Measurements from ENCODE around the gene PANK4. TPM values are rescaled to one million over a fixed set of nuclear protein-coding genes. Genes with fewer than 3 reads are reported as not detected.

Gene PANK4
- total and polyA plus RNA-seq, 2 donors (not counting 3 experiments of a cell fraction or from before 2014, with no cell fraction given) = 22.1 to 34.0 TPM

- peaks cover 6% of the 10 kb centered on the region for H3K4me1 ChIP-seq (ENCODE audit: control insufficient read depth, extremely low read depth, insufficient read depth, low read length)
- H3K9ac ChIP-seq (replicated peaks; ENCODE audit: extremely low read depth, insufficient read depth, low read length) = no peak overlapping the region
- ChIA-PET POLR2A (no interaction called here), CTCF (interaction anchor here (1.0 to 2.8 kb wide), 7 partner anchors 10 to 146 kb away, joined by 3 to 14 read pairs (median 5); partner anchors contain the start of genes PANK4 and PRXL2B)
- H3K9me1 ChIP-seq (replicated peaks; ENCODE audit: control insufficient read depth, extremely low read depth, insufficient read depth, low read length) = no peaks in the 10 kb centered on the region
- H3K36me3 ChIP-seq (ENCODE audit: control insufficient read depth in 2 of 2, extremely low read depth in 1 of 2, insufficient read depth in 2 of 2, low read length in 2 of 2) = peaks cover 0 to 9% of the 10 kb centered on the region in 2 experiments
- FAIRE-seq (no peak), DNase-seq (ENCODE audit: low read depth, low spot score) (no peak)
- no peak overlapping the region for H3K4me3 ChIP-seq (replicated peaks in 1 of 3; ENCODE audit: insufficient read depth in 1 of 3, low read depth in 1 of 3, low read length in 3 of 3)
- H3K27ac ChIP-seq (ENCODE audit: insufficient read depth, low read depth, low read length) = no peak overlapping the region
- no peak overlapping the region for H3K4me2 ChIP-seq (ENCODE audit: insufficient read depth, low read length)
- TF ChIP-seq MAX (IDR thresholded peaks at IDR 0.05; ENCODE audit: insufficient read depth, insufficient read length) (no peak), GATA2 (IDR thresholded peaks at IDR 0.05; ENCODE audit: insufficient read depth, insufficient read length, low read depth, low read length) (no peak), EZH2 (IDR thresholded peaks at IDR 0.05; ENCODE audit: borderline replicate concordance, low read depth, low read length, severe bottlenecking) (no peak), JUN (IDR thresholded peaks at IDR 0.05; ENCODE audit: borderline replicate concordance, insufficient read depth, insufficient read length, low read depth) (no peak), POLR2AphosphoS5 (IDR thresholded peaks at IDR 0.05; ENCODE audit: insufficient read depth, low read depth, low read length) (no peak), MYC (IDR thresholded peaks at IDR 0.05; ENCODE audit: low read depth, low read length) (no peak)
- no TSS peak for BruUV-seq (replicated peaks)
- H3K9me3 ChIP-seq (replicated peaks; ENCODE audit: control insufficient read depth, insufficient read depth, low read length) = no peaks in the 10 kb centered on the region
- no peaks in the 10 kb centered on the region for H3K27me3 ChIP-seq (ENCODE audit: control insufficient read depth in 2 of 2, insufficient read depth in 2 of 2, low read length in 2 of 2)
- intact Hi-C loops (cut with micrococcal nuclease) (no loop called here), dilution Hi-C loops (cut with MboI; ENCODE audit: extremely low pct_ligation_motif_present, low sequenced_read_pairs) (no loop called here)
- H4K20me1 ChIP-seq (replicated peaks; ENCODE audit: control insufficient read depth, extremely low read depth, insufficient read depth, low read length) = no peaks in the 10 kb centered on the region
- no peaks in the 10 kb centered on the region for H3K79me2 ChIP-seq (ENCODE audit: control insufficient read depth, insufficient read depth, low read length)
- no peak overlapping the region for H2AFZ ChIP-seq (ENCODE audit: low read depth, low read length)
These were observed 34.1 kb upstream of the PANK4 start for GRCh38 chr1:2560299-2561073.

Data from endothelial cell of umbilical vein (primary cell).